Smooth muscle cell (in vitro differentiated cells): ENCODE results near the gene UQCRFS1. TPM values are rescaled to one million over a fixed set of nuclear protein-coding genes. Genes with fewer than 3 reads are reported as not detected.

Experiments
- DNase-seq: peaks from one replicate; lab custom pipeline; 2025; ENCODE audit not compliant: unreplicated experiment; lab: John Stamatoyannopoulos, UW
- H2AFZ ChIP-seq: fragments of 200-600 bp; sonication (generic); 2 replicates; pipeline ENCODE4 v1.6.0; 2016; ENCODE audit warnings: antibody characterized with exemption, low read depth, mild to moderate bottlenecking
- H3F3A ChIP-seq: fragments of 200-600 bp; sonication (generic); 2 replicates; pipeline ENCODE4 v1.6.0; 2017; ENCODE audit warnings: antibody characterized with exemption, low read depth
- H3K27ac ChIP-seq: fragments of 200-600 bp; sonication (generic); 2 replicates; pipeline ENCODE4 v1.5.1; 2016; ENCODE audit warnings: low read depth, mild to moderate bottlenecking
- H3K27me3 ChIP-seq: fragments of 200-600 bp; sonication (generic); 2 replicates; pipeline ENCODE4 v1.6.1; 2016; ENCODE audit warnings: low read depth, mild to moderate bottlenecking
- H3K36me3 ChIP-seq: fragments of 200-600 bp; sonication (generic); 2 replicates; pipeline ENCODE4 v1.5.1; 2016; ENCODE audit warnings: low read depth
- H3K4me1 ChIP-seq: fragments of 200-600 bp; sonication (generic); 2 replicates; pipeline ENCODE4 v1.5.1; 2016; ENCODE audit warnings: low read depth
- H3K4me2 ChIP-seq: fragments of 200-600 bp; sonication (generic); 2 replicates; pipeline ENCODE4 v1.6.0; 2016; ENCODE audit warnings: mild to moderate bottlenecking
- H3K4me3 ChIP-seq: fragments of 200-600 bp; sonication (generic); 2 replicates; pipeline ENCODE4 v1.5.1; 2016; ENCODE audit warnings: mild to moderate bottlenecking
- H3K79me2 ChIP-seq: fragments of 200-600 bp; sonication (generic); 2 replicates; pipeline ENCODE4 v1.6.0; 2016; ENCODE audit warnings: low read depth, mild to moderate bottlenecking
- H3K9ac ChIP-seq: fragments of 200-600 bp; sonication (generic); 2 replicates; pipeline ENCODE4 v1.6.0; 2016; ENCODE audit warnings: low read depth
- H3K9me3 ChIP-seq: fragments of 200-600 bp; sonication (generic); replicated peaks from 2 replicates; pipeline ENCODE4 v1.5.1; 2016; ENCODE audit warnings: low read depth
- H4K20me1 ChIP-seq: fragments of 200-600 bp; sonication (generic); 2 replicates; pipeline ENCODE4 v1.6.0; 2016; ENCODE audit warnings: low read depth
- CTCF ChIP-seq: fragments of 200-600 bp; sonication (generic); IDR thresholded peaks from 2 replicates; pipeline ENCODE4 v1.5.1; 2017; ENCODE audit warnings: borderline replicate concordance, mild to moderate bottlenecking, antibody characterized with exemption; ENCODE audit not compliant: insufficient read depth, poor library complexity, severe bottlenecking
- WGBS: methylation state at CpG from one replicate; pipeline ENCODE4 v1.1.7; 2016; ENCODE audit warnings: low lambda C conversion rate; 5-methylcytosine and 5-hydroxymethylcytosine counted together
- polyA plus RNA-seq: library from polyadenylated mRNA; unstranded; fragments of >200 nt; fragmentation: Nextera tagmentation; extraction: Ambion mirVana; gene quantifications from 2 replicates; pipeline ENCODE4 v1.2.1, GENCODE V29; 2016
- total RNA-seq: library from RNA; depleted of rRNA; stranded (reverse); fragments of >200 nt; gene quantifications from 2 replicates; pipeline ENCODE4 v1.2.3, GENCODE V29; 2014

Gene UQCRFS1
- total and polyA plus RNA-seq, 2 experiments from 2014 or later, result 37.1 to 57.9 TPM

- H3K9me3 ChIP-seq, result peaks cover 8% of the 10 kb centered on the region
- H3K36me3 ChIP-seq, result no peaks in the 10 kb centered on the region
- H3K79me2 ChIP-seq, result no peaks in the 10 kb centered on the region
- no peaks in the 10 kb centered on the region for H3F3A ChIP-seq
- 72% methylated on average over 2 of the region's 2 CpGs for WGBS
- DNase-seq, result no peak
- H3K27me3 ChIP-seq, result no peaks in the 10 kb centered on the region
- H3K4me2 ChIP-seq, result no peak overlapping the region
- H2AFZ ChIP-seq, result no peak overlapping the region
- H3K4me3 ChIP-seq, result no peak overlapping the region
- H3K9ac ChIP-seq, result no peak overlapping the region
- H3K4me1 ChIP-seq, result no peaks in the 10 kb centered on the region
- no peak overlapping the region for H3K27ac ChIP-seq
- no peak for TF ChIP-seq CTCF
- H4K20me1 ChIP-seq, result no peaks in the 10 kb centered on the region
Observed at GRCh38 chr19:29176981-29177754, 35.8 kb downstream of the UQCRFS1 start.

- no peak for DNase-seq
- Histone ChIP-seq H3K9ac (no peak overlapping the region), H3K36me3 (no peaks in the 10 kb centered on the region), H4K20me1 (no peaks in the 10 kb centered on the region), H3F3A (no peaks in the 10 kb centered on the region), H2AFZ (no peak overlapping the region), H3K27me3 (no peaks in the 10 kb centered on the region), H3K27ac (no peak overlapping the region), H3K79me2 (no peaks in the 10 kb centered on the region), H3K9me3 (peaks cover 8% of the 10 kb centered on the region), H3K4me1 (no peaks in the 10 kb centered on the region), H3K4me3 (no peak overlapping the region), H3K4me2 (no peak overlapping the region)
- no peak for TF ChIP-seq CTCF
- 69% methylated on average over 2 of the region's 2 CpGs for WGBS
Observed at GRCh38 chr19:29173896-29174295, 39.1 kb downstream of the UQCRFS1 start.

- Histone ChIP-seq H3K4me2 (no peak overlapping the region), H3K27me3 (no peaks in the 10 kb centered on the region), H2AFZ (no peak overlapping the region), H3F3A (no peaks in the 10 kb centered on the region), H3K27ac (no peak overlapping the region), H3K9me3 (peaks cover 8% of the 10 kb centered on the region), H3K4me3 (no peak overlapping the region), H4K20me1 (no peaks in the 10 kb centered on the region), H3K36me3 (no peaks in the 10 kb centered on the region), H3K9ac (no peak overlapping the region), H3K4me1 (no peaks in the 10 kb centered on the region), H3K79me2 (no peaks in the 10 kb centered on the region)
- WGBS, result 90% methylated on average over 2 of the region's 2 CpGs
- TF ChIP-seq CTCF, result no peak
- DNase-seq, result no peak
Observed at GRCh38 chr19:29172302-29172701, 40.6 kb downstream of the UQCRFS1 start.

- Histone ChIP-seq H3K27ac (no peak overlapping the region), H3K4me3 (no peak overlapping the region), H3F3A (no peaks in the 10 kb centered on the region), H3K9me3 (peaks cover 4% of the 10 kb centered on the region), H2AFZ (no peak overlapping the region), H3K4me2 (no peak overlapping the region), H4K20me1 (no peaks in the 10 kb centered on the region), H3K4me1 (no peaks in the 10 kb centered on the region), H3K27me3 (no peaks in the 10 kb centered on the region), H3K36me3 (no peaks in the 10 kb centered on the region), H3K9ac (no peak overlapping the region), H3K79me2 (no peaks in the 10 kb centered on the region)
- WGBS, result 87% methylated on average over 2 of the region's 2 CpGs
- no peak for TF ChIP-seq CTCF
- no peak for DNase-seq
Observed at GRCh38 chr19:29171525-29171924, 41.4 kb downstream of the UQCRFS1 start.
